OCI-LY3 (cell line): ENCODE measurements around the gene NRP1.

Source experiments
- CTCF ChIP-seq: fragments of 200-600, 300-600 bp; sonication (generic); IDR thresholded peaks from 2 replicates; pipeline ENCODE4 v1.5.1; 2014; ENCODE audit warnings: antibody characterized with exemption, low read length, low read depth
- EZH2phosphoT487 ChIP-seq: fragments of 200-600 bp; shearing (Covaris generic); IDR thresholded peaks from 2 replicates; pipeline ENCODE4 v1.6.1; 2018; ENCODE audit warnings: antibody characterized with exemption, mixed run types, low read depth

GRCh38 chr10:33309406-33309805 lies 25.1 kb downstream of the NRP1 start:
- TF ChIP-seq CTCF = no peak
- no peak for TF ChIP-seq EZH2phosphoT487
